PC-9 (cell line): ENCODE data around the gene IFT122. TPM values are rescaled to one million over a fixed set of nuclear protein-coding genes. Genes with fewer than 3 reads are reported as not detected.

ENCODE experiments used
- BruUV-seq: library from RNA; stranded (reverse); fragments of 400-500 nt; replicated peaks from 2 replicates; lab custom pipeline; 2021; lab: Mats Ljungman, UMichigan
- CTCF ChIA-PET: fragments of 300-600 bp; sonication (Branson Sonifier 250); formaldehyde crosslinking; loops from one replicate; lab custom pipeline; 2022; ENCODE audit warnings: antibody characterized with exemption; lab: Charles Lee
- POLR2A ChIA-PET: fragments of 300-600 bp; sonication (Branson Sonifier 250); formaldehyde crosslinking; loops from one replicate; lab custom pipeline; 2022; ENCODE audit warnings: antibody characterized with exemption; ENCODE audit not compliant: unreplicated experiment; lab: Charles Lee
- DNase-seq, 2 experiments: peaks; one replicate each; pipeline versions ENCODE4 v3.0.0 to v3.0.0-alpha.2; 2015 to 2022; ENCODE audit warnings: mixed read lengths in 1 of 2
- H2AFZ ChIP-seq: fragments of 200-600 bp; sonication (generic); 2 replicates; pipeline ENCODE4 v1.8.1; 2017; ENCODE audit warnings: antibody characterized with exemption
- H3F3A ChIP-seq: fragments of 200-600 bp; sonication (generic); 2 replicates; pipeline ENCODE4 v1.8.1; 2017; ENCODE audit warnings: antibody characterized with exemption, mild to moderate bottlenecking, low read depth; ENCODE audit not compliant: insufficient read depth
- H3K27ac ChIP-seq: fragments of 200-600 bp; sonication (generic); 2 replicates; pipeline ENCODE4 v1.6.1; 2016; ENCODE audit warnings: mixed run types
- H3K27me3 ChIP-seq: fragments of 200-600 bp; sonication (generic); 2 replicates; pipeline ENCODE4 v1.6.1; 2016; ENCODE audit warnings: low read depth, mixed run types; ENCODE audit not compliant: insufficient read depth
- H3K36me3 ChIP-seq: fragments of 200-600 bp; sonication (generic); 2 replicates; pipeline ENCODE4 v1.6.1; 2016; ENCODE audit warnings: low read depth, mixed run types
- H3K4me1 ChIP-seq: fragments of 200-600 bp; sonication (generic); replicated peaks from 2 replicates; pipeline ENCODE4 v1.6.1; 2016; ENCODE audit warnings: mixed run types; ENCODE audit not compliant: insufficient read depth
- H3K4me2 ChIP-seq: fragments of 200-600 bp; sonication (generic); 2 replicates; pipeline ENCODE4 v1.6.1; 2017; ENCODE audit warnings: mixed run types
- H3K4me3 ChIP-seq: fragments of 200-600 bp; sonication (generic); 2 replicates; pipeline ENCODE4 v1.6.1; 2016; ENCODE audit warnings: mixed run types
- H3K79me2 ChIP-seq: fragments of 200-600 bp; sonication (generic); 2 replicates; pipeline ENCODE4 v1.6.1; 2017; ENCODE audit warnings: low read depth, mixed run types
- H3K9me2 ChIP-seq: fragments of 200-600 bp; sonication (generic); 2 replicates; pipeline ENCODE4 v1.8.1; 2017; ENCODE audit warnings: mild to moderate bottlenecking; ENCODE audit not compliant: insufficient read depth
- H3K9me3 ChIP-seq: fragments of 200-600 bp; sonication (generic); 2 replicates; pipeline ENCODE4 v1.8.1; 2016; ENCODE audit warnings: low read depth; ENCODE audit not compliant: insufficient read depth
- H4K20me1 ChIP-seq: fragments of 200-600 bp; sonication (generic); 2 replicates; pipeline ENCODE4 v1.8.1; 2017; ENCODE audit not compliant: insufficient read depth
- CTCF ChIP-seq: fragments of 200-600 bp; sonication (generic); conservative IDR thresholded peaks from 2 replicates; pipeline ENCODE4 v1.6.1; 2017; ENCODE audit warnings: mixed run types, antibody characterized with exemption, mild to moderate bottlenecking, moderate library complexity
- EZH2 ChIP-seq: fragments of 200-600 bp; sonication (generic); IDR thresholded peaks from 2 replicates; pipeline ENCODE4 v1.8.0; 2017; ENCODE audit warnings: antibody characterized with exemption, low read depth
- intact Hi-C: fragments of 100-400 bp; cut with micrococcal nuclease; formaldehyde crosslinking; loops from one replicate; pipeline ENCODE4 v1.10.0; 2022; ENCODE audit not compliant: unreplicated experiment
- total RNA-seq: library from RNA; stranded (reverse); gene quantifications from 2 replicates; pipeline ENCODE4 v1.2.3, GENCODE V29; 2021

The IFT122 gene
- total RNA-seq, 1 experiment from 2014 or later = 55.6 TPM

GRCh38 chr3:129556358-129556695 is 116.3 kb downstream of the IFT122 start:
- no peaks in the 10 kb centered on the region for H3K27me3 ChIP-seq
- no peaks in the 10 kb centered on the region for H3K9me2 ChIP-seq
- no peak overlapping the region for H2AFZ ChIP-seq
- CTCF ChIA-PET = interaction anchor here (0.6 kb wide), 1 partner anchor 150 kb away, joined by 3 read pairs; no protein-coding TSS in a partner anchor
- H3K4me2 ChIP-seq = no peak overlapping the region
- H3F3A ChIP-seq = peaks cover 8% of the 10 kb centered on the region; the same call in 1 of the 2 replicates
- no peaks in the 10 kb centered on the region for H3K9me3 ChIP-seq
- POLR2A ChIA-PET = no interaction called here
- no peak overlapping the region for H3K4me3 ChIP-seq
- BruUV-seq = no TSS peak
- no peaks in the 10 kb centered on the region for H4K20me1 ChIP-seq
- TF ChIP-seq CTCF = no peak
- no peak for TF ChIP-seq EZH2
- H3K36me3 ChIP-seq = no peaks in the 10 kb centered on the region
- no peak overlapping the region for H3K27ac ChIP-seq
- H3K4me1 ChIP-seq = peaks cover 26% of the 10 kb centered on the region
- intact Hi-C loops = no loop called here
- DNase-seq = no peak
- no peaks in the 10 kb centered on the region for H3K79me2 ChIP-seq

GRCh38 chr3:129556890-129557547 is 117.0 kb downstream of the IFT122 start:
- no peak overlapping the region for H3K27ac ChIP-seq
- no peak for DNase-seq
- H3K27me3 ChIP-seq = no peaks in the 10 kb centered on the region
- no peak overlapping the region for H2AFZ ChIP-seq
- ChIA-PET CTCF (interaction anchor here (0.6 kb wide), 1 partner anchor 151 kb away, joined by 3 read pairs; no protein-coding TSS in a partner anchor), POLR2A (no interaction called here)
- peaks cover 26% of the 10 kb centered on the region for H3K4me1 ChIP-seq
- no peak for TF ChIP-seq EZH2
- TF ChIP-seq CTCF = no peak
- intact Hi-C loops = no loop called here
- no peak overlapping the region for H3K4me2 ChIP-seq
- H3K9me3 ChIP-seq = no peaks in the 10 kb centered on the region
- BruUV-seq = no TSS peak
- no peak overlapping the region for H3K4me3 ChIP-seq
- no peaks in the 10 kb centered on the region for H3K9me2 ChIP-seq
- no peaks in the 10 kb centered on the region for H3K36me3 ChIP-seq
- H4K20me1 ChIP-seq = no peaks in the 10 kb centered on the region
- H3K79me2 ChIP-seq = no peaks in the 10 kb centered on the region
- peaks cover 8% of the 10 kb centered on the region; the same call in 1 of the 2 replicates for H3F3A ChIP-seq

GRCh38 chr3:129557548-129557894 is 117.5 kb downstream of the IFT122 start:
- Histone ChIP-seq H3K9me2 (no peaks in the 10 kb centered on the region), H3K27ac (no peak overlapping the region), H3K36me3 (no peaks in the 10 kb centered on the region), H3F3A (peaks cover 8% of the 10 kb centered on the region; the same call in 1 of the 2 replicates), H3K27me3 (no peaks in the 10 kb centered on the region), H2AFZ (no peak overlapping the region), H3K4me2 (no peak overlapping the region), H3K79me2 (no peaks in the 10 kb centered on the region), H4K20me1 (no peaks in the 10 kb centered on the region), H3K4me1 (peaks cover 26% of the 10 kb centered on the region), H3K9me3 (no peaks in the 10 kb centered on the region), H3K4me3 (no peak overlapping the region)
- BruUV-seq = no TSS peak
- ChIA-PET POLR2A (no interaction called here), CTCF (no interaction called here)
- intact Hi-C loops = no loop called here
- no peak for DNase-seq
- TF ChIP-seq CTCF (no peak), EZH2 (no peak)
